OCI-LY7 (cell line): ENCODE results near the gene UGT1A6.

Experiments used
- EZH2phosphoT487 ChIP-seq: fragments of 200-600 bp; sonication (generic); IDR thresholded peaks from 2 replicates; pipeline ENCODE4 v1.6.1; 2018; ENCODE audit warnings: low read depth, borderline replicate concordance, mild to moderate bottlenecking, mixed run types, antibody characterized with exemption, low read length, moderate library complexity, mixed read lengths
- TF ChIP-seq, protein P1 (sequence below): fragments of 200-600 bp; sonication (generic); conservative IDR thresholded peaks from 2 replicates; pipeline ENCODE4 v1.5.1; 2014; ENCODE audit warnings: mild to moderate bottlenecking, antibody characterized with exemption, low read length, moderate library complexity, mixed read lengths

DNA sequence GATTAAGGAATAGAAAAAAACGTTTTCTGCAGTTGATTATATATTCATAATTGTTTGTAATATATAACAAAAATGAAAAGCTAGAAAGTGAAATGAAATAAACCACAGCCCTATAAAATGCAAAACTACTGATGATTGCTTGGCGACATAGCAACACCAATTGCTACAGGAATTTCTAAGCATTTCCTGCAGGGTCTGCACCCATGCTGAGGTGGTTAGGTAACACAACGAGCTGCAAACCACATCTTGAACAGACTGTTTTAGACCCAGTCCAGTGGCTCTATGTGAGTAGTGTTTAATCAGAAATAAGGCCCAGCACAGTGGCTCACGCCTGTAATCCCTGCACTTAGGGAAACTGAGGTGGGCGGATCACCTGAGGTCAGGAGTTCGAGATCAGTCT lies 38.2 kb upstream of the UGT1A6 start:
- TF ChIP-seq, protein P1, sequence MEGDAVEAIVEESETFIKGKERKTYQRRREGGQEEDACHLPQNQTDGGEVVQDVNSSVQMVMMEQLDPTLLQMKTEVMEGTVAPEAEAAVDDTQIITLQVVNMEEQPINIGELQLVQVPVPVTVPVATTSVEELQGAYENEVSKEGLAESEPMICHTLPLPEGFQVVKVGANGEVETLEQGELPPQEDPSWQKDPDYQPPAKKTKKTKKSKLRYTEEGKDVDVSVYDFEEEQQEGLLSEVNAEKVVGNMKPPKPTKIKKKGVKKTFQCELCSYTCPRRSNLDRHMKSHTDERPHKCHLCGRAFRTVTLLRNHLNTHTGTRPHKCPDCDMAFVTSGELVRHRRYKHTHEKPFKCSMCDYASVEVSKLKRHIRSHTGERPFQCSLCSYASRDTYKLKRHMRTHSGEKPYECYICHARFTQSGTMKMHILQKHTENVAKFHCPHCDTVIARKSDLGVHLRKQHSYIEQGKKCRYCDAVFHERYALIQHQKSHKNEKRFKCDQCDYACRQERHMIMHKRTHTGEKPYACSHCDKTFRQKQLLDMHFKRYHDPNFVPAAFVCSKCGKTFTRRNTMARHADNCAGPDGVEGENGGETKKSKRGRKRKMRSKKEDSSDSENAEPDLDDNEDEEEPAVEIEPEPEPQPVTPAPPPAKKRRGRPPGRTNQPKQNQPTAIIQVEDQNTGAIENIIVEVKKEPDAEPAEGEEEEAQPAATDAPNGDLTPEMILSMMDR: no peak
- TF ChIP-seq EZH2phosphoT487: no peak
